Endodermal cell (in vitro differentiated cells): ENCODE measurements around the gene MXRA7. TPM values are rescaled to one million over a fixed set of nuclear protein-coding genes. Genes with fewer than 3 reads are reported as not detected.
"Not testable (repeated sequence)": the region's sequence is repeated elsewhere in the genome, so short reads cannot be mapped to it uniquely, and the experiment has no call there.

Experiments used
- DNase-seq: peaks from one replicate; pipeline ENCODE4 v3.0.0-alpha.2; 2017
- H3K27ac ChIP-seq: 2 replicates; pipeline ENCODE4 v1.5.1; 2013; ENCODE audit warnings: mild to moderate bottlenecking, low read depth, low read length, moderate library complexity
- H3K27me3 ChIP-seq: 2 replicates; pipeline ENCODE4 v1.6.1; 2013; ENCODE audit warnings: mild to moderate bottlenecking, low read length, moderate library complexity; ENCODE audit not compliant: insufficient read depth, control insufficient read depth, poor library complexity, severe bottlenecking
- H3K36me3 ChIP-seq: 2 replicates; pipeline ENCODE4 v1.7.0; 2013; ENCODE audit warnings: mild to moderate bottlenecking, low read length, moderate library complexity; ENCODE audit not compliant: control insufficient read depth, insufficient read depth
- H3K4me1 ChIP-seq: one replicate; pipeline ENCODE4 v1.7.0; 2013; ENCODE audit warnings: low read length; ENCODE audit not compliant: control insufficient read depth, insufficient read depth
- H3K4me3 ChIP-seq: 2 replicates; pipeline ENCODE4 v1.5.1; 2013; ENCODE audit warnings: mild to moderate bottlenecking, low read length, moderate library complexity
- H3K9ac ChIP-seq: 2 replicates; pipeline ENCODE4 v1.6.1; 2013; ENCODE audit warnings: mild to moderate bottlenecking, low read length, moderate library complexity; ENCODE audit not compliant: poor library complexity, severe bottlenecking; ENCODE audit errors: extremely low read depth
- H3K9me3 ChIP-seq: 2 replicates; pipeline ENCODE4 v1.6.1; 2013; ENCODE audit warnings: mild to moderate bottlenecking, low read length, moderate library complexity; ENCODE audit not compliant: control insufficient read depth
- H3K27ac Mint-ChIP-seq: 2 replicates; pipeline ENCODE4 v1.8.0; 2020; ENCODE audit warnings: mixed read lengths
- H3K27me3 Mint-ChIP-seq: 2 replicates; pipeline ENCODE4 v1.8.0; 2021; ENCODE audit warnings: mild to moderate bottlenecking, mixed read lengths; ENCODE audit not compliant: insufficient read depth
- H3K36me3 Mint-ChIP-seq: 2 replicates; pipeline ENCODE4 v1.8.0; 2020; ENCODE audit warnings: low read depth, mixed read lengths
- H3K4me1 Mint-ChIP-seq: 2 replicates; pipeline ENCODE4 v1.8.0; 2020; ENCODE audit warnings: mixed read lengths
- H3K4me3 Mint-ChIP-seq: 2 replicates; pipeline ENCODE4 v1.8.0; 2020; ENCODE audit warnings: mild to moderate bottlenecking, moderate library complexity, mixed read lengths
- H3K9me3 Mint-ChIP-seq: 2 replicates; pipeline ENCODE4 v1.8.0; 2020; ENCODE audit warnings: mild to moderate bottlenecking, mixed read lengths
- WGBS, 2 experiments: methylation state at CpG; one replicate each; pipeline versions ENCODE4 v1.1.5 to v1.1.7; 2013; ENCODE audit warnings: missing lambda C conversion rate in 2 of 2, mixed read lengths in 1 of 2; ENCODE audit not compliant: insufficient coverage in 1 of 2, insufficient read length in 1 of 2; 5-methylcytosine and 5-hydroxymethylcytosine counted together
- total RNA-seq, 2 donors: library from RNA; stranded (reverse); fragmentation: NEBNext Ultra II Directional in 1 of 2; extraction: Animal tissue kit (Norgen Biotek cat#: 25700) in 1 of 2; gene quantifications; 2 replicates in 1 of 2; 3 replicates in 1 of 2; pipeline ENCODE4 v1.2.1, GENCODE V29; 2021
- TF ChIP-seq, protein P1 (sequence below): fragments of 200-600 bp; sonication (generic); conservative IDR thresholded peaks from 2 replicates; pipeline ENCODE4 v1.5.0; 2021; ENCODE audit warnings: antibody characterized with exemption, mild to moderate bottlenecking

Gene MXRA7
- total RNA-seq, 2 donors from 2014 or later = 61.6 to 77.1 TPM

DNA sequence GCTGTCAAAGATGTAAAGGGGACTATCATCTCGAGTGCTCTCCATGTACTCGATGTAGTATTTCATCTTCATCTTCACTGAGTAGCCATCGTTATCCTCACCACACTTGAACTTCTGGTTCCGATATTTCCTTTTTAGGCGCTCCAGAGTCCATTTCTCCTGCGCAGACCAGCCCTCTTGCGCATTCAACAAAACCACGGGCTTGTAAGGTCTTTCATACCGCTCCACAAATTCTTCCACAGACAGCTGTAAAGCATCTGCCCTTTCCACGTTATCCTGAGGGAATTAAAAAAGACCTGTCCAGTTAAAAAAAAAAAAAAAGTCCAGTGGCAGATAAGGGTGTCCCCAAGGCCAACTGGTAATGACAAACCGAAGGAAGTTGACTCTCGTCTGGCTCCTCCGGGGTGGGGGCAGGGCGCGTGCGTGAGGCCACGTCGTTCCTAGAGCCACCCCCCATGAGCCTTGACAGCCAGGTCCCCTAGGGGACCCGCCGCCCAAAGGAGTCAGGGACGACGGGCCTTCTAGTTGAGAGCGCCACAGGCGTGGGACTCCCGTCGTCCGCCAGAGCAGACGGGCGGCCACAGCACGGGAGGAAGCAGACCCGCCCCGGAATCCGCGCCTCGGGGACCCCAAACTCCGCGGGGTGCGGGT lies 14.9 kb upstream of the MXRA7 start:
- DNase-seq = no peak
- TF ChIP-seq, protein P1, sequence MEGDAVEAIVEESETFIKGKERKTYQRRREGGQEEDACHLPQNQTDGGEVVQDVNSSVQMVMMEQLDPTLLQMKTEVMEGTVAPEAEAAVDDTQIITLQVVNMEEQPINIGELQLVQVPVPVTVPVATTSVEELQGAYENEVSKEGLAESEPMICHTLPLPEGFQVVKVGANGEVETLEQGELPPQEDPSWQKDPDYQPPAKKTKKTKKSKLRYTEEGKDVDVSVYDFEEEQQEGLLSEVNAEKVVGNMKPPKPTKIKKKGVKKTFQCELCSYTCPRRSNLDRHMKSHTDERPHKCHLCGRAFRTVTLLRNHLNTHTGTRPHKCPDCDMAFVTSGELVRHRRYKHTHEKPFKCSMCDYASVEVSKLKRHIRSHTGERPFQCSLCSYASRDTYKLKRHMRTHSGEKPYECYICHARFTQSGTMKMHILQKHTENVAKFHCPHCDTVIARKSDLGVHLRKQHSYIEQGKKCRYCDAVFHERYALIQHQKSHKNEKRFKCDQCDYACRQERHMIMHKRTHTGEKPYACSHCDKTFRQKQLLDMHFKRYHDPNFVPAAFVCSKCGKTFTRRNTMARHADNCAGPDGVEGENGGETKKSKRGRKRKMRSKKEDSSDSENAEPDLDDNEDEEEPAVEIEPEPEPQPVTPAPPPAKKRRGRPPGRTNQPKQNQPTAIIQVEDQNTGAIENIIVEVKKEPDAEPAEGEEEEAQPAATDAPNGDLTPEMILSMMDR = no peak
- H3K27ac Mint-ChIP-seq = peak overlapping the region; percentile 92
- no peaks in the 10 kb centered on the region for H3K9me3 Mint-ChIP-seq
- 16 to 23% methylated on average over 27 to 38 of the region's 38 CpGs for WGBS, 2 experiments
- Histone ChIP-seq H3K27ac (peak overlapping the region; percentile 82), H3K4me3 (peak overlapping the region; percentile 89), H3K9ac (peak overlapping the region; percentile 80), H3K9me3 (no peaks in the 10 kb centered on the region), H3K36me3 (peaks cover 39% of the 10 kb centered on the region), H3K27me3 (no peaks in the 10 kb centered on the region), H3K4me1 (no peaks in the 10 kb centered on the region)
- H3K36me3 Mint-ChIP-seq = peaks cover 50% of the 10 kb centered on the region
- peak overlapping the region; percentile 87 for H3K4me3 Mint-ChIP-seq
- no peaks in the 10 kb centered on the region for H3K27me3 Mint-ChIP-seq
- H3K4me1 Mint-ChIP-seq = peaks cover 5% of the 10 kb centered on the region

- no peak for DNase-seq
- no peak overlapping the region for H3K4me3 Mint-ChIP-seq
- peaks cover 57% of the 10 kb centered on the region for H3K36me3 Mint-ChIP-seq
- no peaks in the 10 kb centered on the region for H3K9me3 Mint-ChIP-seq
- Histone ChIP-seq H3K36me3 (peaks cover 57% of the 10 kb centered on the region), H3K27ac (no peak overlapping the region), H3K4me3 (no peak overlapping the region), H3K9ac (no peak overlapping the region), H3K4me1 (no peaks in the 10 kb centered on the region), H3K9me3 (no peaks in the 10 kb centered on the region), H3K27me3 (no peaks in the 10 kb centered on the region)
- H3K4me1 Mint-ChIP-seq = peaks cover 5% of the 10 kb centered on the region
- TF ChIP-seq, protein P1 = no peak
- H3K27me3 Mint-ChIP-seq = no peaks in the 10 kb centered on the region
- H3K27ac Mint-ChIP-seq = no peak overlapping the region
- 96 to 97% methylated on average over 3 to 9 of the region's 9 CpGs for WGBS, 2 experiments
Measured at GRCh38 chr17:76723812-76724211, 13.0 kb upstream of the MXRA7 start.

GRCh38 chr17:76722977-76723376 lies 12.2 kb upstream of the MXRA7 start:
- not testable (repeated sequence) for H3K4me3 ChIP-seq, H3K27me3 ChIP-seq, H3K9me3 ChIP-seq, H3K9me3 Mint-ChIP-seq, DNase-seq, H3K4me3 Mint-ChIP-seq, H3K27ac Mint-ChIP-seq, H3K4me1 Mint-ChIP-seq, H3K27ac ChIP-seq, H3K9ac ChIP-seq, H3K27me3 Mint-ChIP-seq, H3K4me1 ChIP-seq
- H3K36me3 Mint-ChIP-seq = peaks cover 66% of the 10 kb centered on the region
- peaks cover 66% of the 10 kb centered on the region for H3K36me3 ChIP-seq
- 97% methylated on average over 5 to 8 of the region's 8 CpGs for WGBS, 2 experiments

DNA sequence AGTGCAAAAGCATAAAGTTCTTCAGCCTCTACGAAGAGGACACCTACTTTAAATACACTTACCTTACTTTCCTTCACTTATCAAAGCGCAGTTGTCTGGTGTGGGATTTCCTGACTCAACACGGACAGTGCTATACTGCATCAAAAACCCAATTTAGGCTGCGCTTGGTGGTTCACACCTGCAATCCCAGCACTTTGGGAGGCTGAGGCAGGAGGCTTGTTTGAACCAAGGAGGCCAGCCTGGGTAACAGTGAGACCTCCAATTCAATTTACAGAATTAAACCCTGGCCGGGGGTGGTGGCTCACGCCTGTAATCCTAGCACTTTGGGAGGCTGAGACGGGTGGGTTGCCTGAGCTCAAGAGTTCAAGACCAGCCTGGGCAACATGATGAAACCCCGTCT lies 11.5 kb upstream of the MXRA7 start:
- Mint-ChIP-seq H3K4me3 (no peak overlapping the region), H3K9me3 (no peaks in the 10 kb centered on the region), H3K27me3 (no peaks in the 10 kb centered on the region), H3K36me3 (peaks cover 68% of the 10 kb centered on the region), H3K27ac (no peak overlapping the region), H3K4me1 (peaks cover 5% of the 10 kb centered on the region)
- DNase-seq = no peak
- Histone ChIP-seq H3K4me1 (no peaks in the 10 kb centered on the region), H3K36me3 (peaks cover 70% of the 10 kb centered on the region), H3K27me3 (no peaks in the 10 kb centered on the region), H3K9me3 (no peaks in the 10 kb centered on the region), H3K9ac (no peak overlapping the region), H3K4me3 (no peak overlapping the region), H3K27ac (no peak overlapping the region)
- TF ChIP-seq, protein P1 = no peak
- WGBS, 2 experiments = 95% methylated on average over 6 to 8 of the region's 8 CpGs
